GM18520 (cell line): ENCODE measurements around the gene PRKCE.

Source experiments
- ATAC-seq: cut with Tn5 transposase; IDR thresholded peaks from one replicate; pipeline ENCODE4 v1.9.1; 2021; ENCODE audit not compliant: unreplicated experiment

PRKCE gene

DNA sequence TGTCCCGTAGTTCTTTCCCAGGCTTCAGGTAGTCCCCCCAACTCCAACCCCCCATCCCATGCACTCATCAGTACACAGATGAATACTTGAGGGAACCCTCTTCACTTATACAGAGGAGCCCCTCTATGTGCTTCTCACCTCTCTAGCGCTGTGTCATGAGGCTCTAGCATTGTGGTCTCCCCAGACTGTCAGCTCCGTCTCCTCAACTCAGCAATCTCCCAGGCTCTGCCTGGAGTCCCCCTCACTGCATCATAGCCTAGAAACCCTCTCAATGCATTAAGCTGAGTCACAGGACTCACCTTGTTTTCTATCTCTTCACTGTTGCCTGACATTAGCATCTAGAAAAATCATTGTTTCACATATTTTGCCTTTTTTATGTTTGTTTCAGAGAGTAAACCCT lies 20.2 kb upstream of the PRKCE start:
- no peak for ATAC-seq

GRCh38 chr2:45631955-45632354 lies 19.5 kb upstream of the PRKCE start:
- ATAC-seq: no peak

GRCh38 chr2:45634223-45634622 lies 17.3 kb upstream of the PRKCE start:
- ATAC-seq: no peak

DNA sequence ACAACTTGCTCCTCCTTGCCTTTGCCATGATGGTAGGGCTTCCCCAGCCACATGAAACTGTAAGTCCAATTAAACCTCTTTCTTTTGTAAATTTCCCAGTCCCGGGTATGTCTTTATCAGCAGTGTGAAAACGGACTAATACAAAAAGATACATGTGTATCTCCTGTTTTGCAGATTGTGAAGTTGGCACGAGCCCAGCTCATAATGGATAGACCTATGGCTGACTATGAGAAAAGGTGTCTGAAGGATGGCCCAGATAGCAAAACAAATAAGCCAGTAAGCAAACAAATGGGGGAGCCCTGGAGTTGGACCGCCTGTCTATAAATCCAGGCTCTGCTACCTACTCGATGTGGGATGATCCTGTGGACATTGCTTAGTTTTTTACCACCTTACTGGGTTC lies 15.5 kb upstream of the PRKCE start:
- ATAC-seq: no peak

DNA sequence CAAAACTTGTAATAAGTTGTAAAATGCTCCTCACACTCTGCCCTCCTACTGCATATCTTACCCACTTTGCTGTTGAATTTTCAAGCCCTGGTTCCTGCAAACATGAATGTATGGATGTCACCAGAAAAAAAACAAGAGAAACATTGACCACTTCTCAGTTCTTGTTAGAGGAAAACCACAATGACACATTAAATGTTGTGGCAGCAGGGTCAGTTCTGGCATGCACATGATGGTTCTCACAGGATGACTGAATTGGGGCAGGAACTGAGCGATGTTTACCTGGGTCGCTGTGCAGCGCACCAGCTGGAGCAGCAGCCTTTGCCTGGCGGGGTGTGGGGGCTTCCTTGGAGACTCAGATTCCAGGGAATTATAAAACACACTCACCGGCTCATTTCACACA lies 14.0 kb upstream of the PRKCE start:
- peak; percentile 62 for ATAC-seq

DNA sequence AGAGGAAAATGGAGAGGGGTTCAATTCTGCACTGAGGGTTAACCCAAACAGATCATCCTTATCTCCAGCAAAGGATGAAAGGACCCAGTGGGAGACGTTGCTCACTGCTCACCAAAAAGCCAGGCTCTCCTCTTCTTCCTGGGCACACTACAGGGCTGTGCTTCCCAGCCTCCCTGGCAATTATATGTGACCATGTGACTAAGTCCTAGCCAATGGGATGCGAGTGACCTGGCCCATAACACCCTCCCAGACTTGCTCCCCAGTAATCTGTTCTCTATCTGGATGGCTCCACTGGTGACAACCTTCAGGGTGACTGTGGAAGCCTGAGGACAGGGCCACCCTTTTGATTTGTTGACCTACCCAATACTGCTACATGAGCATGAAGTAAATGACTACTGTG lies 10.9 kb upstream of the PRKCE start:
- ATAC-seq: no peak

GRCh38 chr2:45643095-45643494 lies 8.4 kb upstream of the PRKCE start:
- ATAC-seq: no peak

- ATAC-seq: peak; percentile 59
Measured at GRCh38 chr2:45643543-45644542, 7.6 kb upstream of the PRKCE start.

GRCh38 chr2:45646289-45646688 lies 5.2 kb upstream of the PRKCE start:
- ATAC-seq: no peak

GRCh38 chr2:45647356-45647755 lies 4.1 kb upstream of the PRKCE start:
- no peak for ATAC-seq

- ATAC-seq: no peak
Measured at GRCh38 chr2:45647986-45648520, 3.4 kb upstream of the PRKCE start.

DNA sequence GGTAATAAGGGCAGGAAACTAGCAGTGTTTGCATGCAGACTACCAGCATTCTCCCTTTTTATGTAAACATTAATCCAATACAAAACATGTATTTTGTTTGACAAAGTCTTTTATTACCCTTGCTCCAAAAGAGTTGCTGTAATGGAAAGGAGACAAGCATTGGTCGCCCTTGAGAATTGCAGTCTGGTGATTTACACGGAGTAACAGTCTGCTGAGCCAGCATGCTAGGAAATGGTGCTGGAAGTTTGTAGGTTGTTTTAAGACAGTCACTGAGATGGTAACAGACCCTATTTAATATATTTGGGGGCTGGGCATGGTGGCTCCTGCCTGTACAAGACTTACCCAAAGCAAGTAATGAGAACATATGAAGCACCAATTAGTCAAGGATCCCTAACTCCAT lies 2.8 kb upstream of the PRKCE start:
- ATAC-seq: no peak

DNA sequence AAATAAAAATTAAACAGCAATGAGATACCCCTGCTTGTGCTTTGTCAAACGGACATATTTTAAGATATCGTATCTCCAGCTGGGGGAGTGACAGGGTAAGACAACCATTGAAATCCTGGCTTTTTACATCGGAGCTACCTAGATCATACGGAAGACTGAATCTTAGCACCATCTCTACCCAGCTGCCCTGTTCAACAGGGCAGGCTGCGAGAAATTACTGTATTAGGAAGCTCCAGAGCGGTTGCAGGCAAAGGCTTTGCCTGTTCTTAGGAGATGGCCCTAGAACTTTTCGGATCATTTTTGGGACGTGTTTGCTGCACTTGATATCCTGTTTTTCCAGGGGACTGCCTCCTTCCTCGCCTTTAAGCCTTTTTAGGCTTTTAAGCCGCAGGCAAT lies 2.0 kb upstream of the PRKCE start:
- ATAC-seq: no peak

DNA sequence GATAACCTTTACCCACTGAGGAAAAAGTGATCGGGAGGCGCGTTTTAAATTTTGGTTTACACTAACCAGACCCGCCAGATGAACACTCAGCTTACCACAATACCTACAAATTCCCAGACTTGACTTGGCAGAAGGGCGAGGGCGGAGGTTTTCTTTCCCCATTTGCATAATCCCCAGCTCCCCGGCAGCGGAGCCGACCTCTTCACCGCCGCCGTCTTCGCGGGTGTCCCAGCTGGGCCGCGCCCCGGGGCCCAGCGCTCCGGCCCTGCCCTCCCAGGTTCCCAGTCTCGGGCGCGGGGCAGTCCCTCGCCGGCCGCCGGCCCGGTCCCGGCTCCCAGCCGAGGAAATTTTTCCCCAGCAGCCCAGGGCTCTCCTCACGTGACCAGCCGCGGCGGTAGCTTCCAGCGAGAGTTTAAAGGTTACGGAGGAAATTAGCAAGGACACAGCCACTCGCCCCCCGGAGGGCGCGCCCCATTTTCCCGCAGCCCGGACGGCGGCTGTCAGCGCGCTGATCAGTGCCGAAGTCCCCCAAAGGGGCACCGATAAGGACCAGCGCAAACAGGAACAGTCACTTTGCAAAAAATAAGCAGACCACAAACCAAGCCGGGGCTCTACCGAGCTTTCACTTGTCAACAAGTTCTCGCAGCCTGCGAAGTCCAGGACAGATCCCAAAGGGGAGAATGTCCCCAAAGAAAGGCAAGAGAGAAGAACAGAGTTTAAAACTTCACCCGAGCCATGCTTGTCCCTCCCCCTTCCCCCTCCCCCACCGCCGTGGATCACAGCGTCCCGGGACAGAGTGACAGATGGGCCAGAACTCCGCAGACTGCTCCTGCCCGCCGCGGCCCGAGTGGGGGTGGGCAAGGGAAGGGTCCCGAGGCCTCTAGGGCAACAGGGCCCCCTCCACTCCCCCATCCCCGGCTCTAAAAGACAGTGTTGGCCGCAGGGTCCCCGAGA lies 1.3 kb upstream of the PRKCE start:
- peak; percentile 17 for ATAC-seq

GRCh38 chr2:45650851-45651414 lies 542 bp upstream of the PRKCE start:
- ATAC-seq: peak; percentile 69

GRCh38 chr2:45652090-45653031 lies 886 bp downstream of the PRKCE start:
- no peak for ATAC-seq

- ATAC-seq: no peak
Measured at GRCh38 chr2:45653122-45653913, 1.8 kb downstream of the PRKCE start.

DNA sequence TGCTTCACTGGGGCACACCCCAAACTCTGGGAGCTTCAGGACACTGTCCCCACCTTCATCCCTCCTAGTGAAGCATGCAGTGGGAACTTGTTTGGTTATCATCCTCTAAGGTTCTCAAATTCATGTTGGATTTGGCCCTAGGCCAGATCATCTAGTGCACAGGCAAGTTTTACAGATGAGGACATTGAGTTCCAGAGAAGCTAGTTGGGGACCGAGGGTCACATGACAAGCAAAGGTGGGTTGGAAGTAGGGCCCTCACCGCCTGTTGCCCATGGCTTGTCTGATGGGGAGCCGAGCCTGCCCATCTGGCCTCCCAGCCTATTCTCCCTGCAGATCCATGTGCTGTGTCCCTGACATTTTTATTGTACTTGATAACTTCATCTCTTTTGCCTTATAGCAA lies 2.8 kb downstream of the PRKCE start:
- ATAC-seq: no peak

DNA sequence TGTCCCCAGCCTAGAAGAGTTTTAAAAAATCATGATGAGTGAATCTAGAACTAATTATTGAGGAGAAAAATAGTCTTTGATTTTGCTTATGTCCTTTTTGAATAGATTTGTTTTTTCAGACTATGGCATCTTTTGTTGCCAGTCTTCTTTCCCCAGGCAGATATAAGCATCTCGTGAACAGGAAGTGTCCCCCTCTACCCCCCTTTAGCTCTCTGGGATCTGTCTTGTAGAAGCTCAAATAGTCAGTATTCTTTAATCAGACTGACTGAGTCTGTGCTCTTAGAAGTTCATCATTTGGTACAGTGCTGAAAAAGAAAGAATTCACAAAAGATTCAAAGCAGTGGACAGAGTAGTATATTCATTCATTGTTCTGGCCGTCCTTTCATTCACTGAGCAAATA lies 10.4 kb downstream of the PRKCE start:
- no peak for ATAC-seq
